ENCODE measurements around the gene CDKN2B-AS1.

CDKN2B-AS1 gene

DNA sequence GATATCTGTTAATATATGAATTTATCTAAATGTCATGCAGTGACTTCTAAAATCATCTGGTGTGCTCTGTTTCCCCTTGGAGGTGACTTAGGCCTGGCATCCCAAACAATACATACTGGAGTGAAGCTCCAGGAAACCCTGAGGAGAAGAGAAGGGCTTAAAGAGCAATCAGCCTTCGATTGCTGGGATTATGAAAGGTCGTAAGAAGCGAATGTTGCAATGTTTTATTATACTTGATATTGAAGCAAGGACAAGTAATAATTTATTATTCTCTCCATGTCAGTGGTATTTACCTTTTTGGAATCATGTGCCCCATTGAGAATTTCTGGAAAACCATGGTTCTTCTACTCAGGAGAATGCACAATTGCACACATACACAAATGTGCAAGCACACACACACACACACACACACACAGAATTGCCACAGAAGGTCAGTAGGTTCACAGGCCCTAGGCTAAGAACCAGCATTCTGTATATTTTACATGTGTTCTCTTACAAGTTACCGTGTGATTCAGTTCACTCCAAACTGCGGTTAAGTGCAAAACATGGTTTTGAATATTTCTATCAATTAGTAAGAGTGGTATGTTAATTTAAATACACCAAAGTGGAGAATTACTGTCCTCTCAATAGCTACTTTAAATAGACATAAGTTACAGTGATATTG lies 93.6 kb downstream of the CDKN2B-AS1 start:
- DNase-seq (ENCODE audit: low spot score), result no peak

DNA sequence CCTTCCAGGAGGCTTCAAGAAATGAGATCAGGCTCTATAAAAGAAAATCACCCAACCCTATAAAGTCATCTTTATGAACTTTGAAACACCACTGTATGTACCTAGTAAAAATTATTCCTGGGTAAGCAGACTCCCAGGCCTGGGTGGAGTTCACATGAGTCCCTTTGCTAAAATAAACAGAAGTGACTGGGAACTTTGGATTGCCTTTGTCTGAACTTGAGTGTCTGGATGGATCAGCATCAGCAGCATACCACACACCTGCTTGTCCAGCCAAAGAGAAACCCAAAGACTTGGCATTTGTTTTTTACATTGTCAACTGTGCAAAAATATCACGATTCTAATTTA lies 94.1 kb downstream of the CDKN2B-AS1 start:
- no peak for DNase-seq (ENCODE audit: low spot score)

DNA sequence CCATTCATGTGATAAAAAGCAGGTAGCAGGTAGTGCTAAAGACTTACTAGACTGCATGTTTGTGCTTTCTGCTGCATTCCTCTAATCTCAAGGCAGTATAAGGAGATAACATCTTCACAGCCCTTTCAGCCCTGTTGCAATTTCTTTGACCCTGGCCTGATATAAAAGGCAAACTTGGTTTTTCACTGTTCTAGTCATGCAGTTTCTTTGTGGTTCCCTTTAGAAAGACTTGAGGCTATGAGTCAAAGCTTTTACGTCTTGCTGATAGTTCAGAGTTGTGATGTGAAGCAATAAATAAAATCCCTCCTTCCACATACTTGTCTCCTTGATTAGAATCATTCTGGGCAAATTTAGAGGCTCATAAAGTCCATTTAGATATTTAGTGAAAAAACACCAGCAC lies 103.1 kb downstream of the CDKN2B-AS1 start:
- peak; percentile 63 for DNase-seq (ENCODE audit: low spot score)

DNA sequence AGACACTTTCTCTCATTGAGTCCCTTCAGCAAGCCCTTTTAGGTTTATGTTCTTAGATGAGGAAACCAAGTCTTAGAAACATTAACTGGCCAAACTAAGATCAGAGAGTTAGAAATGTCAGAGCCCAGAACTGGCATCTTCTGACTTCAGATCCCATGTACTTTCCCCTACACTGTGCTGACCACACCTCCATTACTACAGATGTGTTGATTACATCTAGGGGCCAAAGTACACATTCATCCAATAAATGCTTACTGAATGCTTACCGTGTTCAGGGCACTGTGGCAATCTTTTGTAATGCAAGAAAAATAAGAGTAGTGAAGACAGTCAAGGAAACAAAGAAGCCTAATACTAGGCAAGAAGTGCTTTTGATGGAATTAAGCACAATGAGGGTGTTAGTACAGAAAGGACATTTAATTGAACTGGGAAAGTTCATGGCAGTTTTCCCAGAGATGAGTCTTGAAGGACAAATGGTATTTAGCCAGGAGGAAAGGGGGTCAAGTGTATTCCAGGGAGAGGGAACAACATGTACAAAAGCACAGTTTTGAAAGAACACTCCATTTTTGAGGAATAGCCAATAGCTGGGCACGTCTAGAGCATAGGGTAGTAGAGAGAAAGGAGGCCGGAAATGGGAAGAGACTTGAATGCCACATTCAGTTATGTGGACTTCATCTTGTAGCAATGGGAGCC lies 104.2 kb downstream of the CDKN2B-AS1 start:
- no peak for DNase-seq (ENCODE audit: low spot score)

DNA sequence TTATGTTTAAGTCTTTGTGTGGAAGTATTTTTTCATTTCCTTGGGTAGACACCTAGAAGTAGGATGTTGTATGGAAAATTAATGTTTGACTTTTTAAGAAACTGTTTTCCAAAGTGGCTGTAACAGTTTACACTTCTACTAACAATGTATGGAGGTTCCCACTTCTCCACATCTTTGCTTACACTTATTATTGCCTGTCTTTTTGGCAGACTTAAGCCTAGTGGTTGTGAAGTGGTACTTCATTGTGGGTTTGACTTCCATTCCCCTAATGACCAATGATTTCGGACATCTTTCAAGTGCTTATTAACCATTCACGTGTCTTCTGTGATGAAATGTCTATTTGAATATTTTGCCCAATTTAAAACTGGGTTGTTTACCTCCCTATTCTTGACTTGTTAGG lies 106.0 kb downstream of the CDKN2B-AS1 start:
- DNase-seq (ENCODE audit: low spot score), result no peak

DNA sequence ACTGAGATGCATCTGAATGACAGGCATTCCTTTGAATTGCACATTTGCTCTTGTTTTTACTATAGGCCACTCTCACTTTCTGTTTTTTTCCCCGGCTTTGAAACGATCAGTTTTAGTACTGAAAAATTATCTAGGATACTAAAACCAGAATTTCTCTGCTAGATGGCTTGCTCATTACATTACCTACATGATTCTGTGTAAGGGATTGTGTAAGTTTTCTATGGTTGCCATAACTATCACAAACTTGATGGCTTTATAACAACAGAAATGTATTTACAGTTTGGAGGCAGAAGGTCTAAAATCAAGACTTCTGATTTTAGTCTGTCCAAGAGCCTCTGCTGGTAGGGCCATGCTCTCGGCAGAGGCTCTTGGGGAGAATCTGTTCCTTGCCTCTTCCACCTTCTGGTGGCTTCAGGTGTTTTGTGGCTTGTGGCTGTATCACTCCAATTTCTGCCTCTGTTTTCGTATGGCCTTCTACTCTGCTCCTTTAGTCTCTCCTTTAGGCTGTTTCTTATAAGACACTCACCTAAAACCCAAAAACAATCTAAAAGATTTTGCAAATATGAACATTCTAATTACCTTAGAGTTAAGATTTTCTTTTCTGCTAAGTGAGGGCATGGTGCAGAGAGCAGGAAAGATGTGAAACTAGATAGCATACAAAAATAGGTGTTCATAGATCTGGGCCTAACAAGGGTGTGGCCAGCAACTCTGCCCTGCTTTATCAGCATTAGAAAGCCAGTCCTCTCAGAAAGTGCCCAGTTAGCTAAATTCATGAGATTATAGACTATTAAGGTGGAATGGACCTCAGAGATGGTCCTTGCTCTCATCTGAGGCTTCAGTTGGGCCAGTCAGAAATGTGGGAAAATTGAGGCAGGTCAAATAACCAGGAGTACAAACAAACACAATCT lies 107.8 kb downstream of the CDKN2B-AS1 start:
- DNase-seq (ENCODE audit: low spot score), result peak; percentile 70

DNA sequence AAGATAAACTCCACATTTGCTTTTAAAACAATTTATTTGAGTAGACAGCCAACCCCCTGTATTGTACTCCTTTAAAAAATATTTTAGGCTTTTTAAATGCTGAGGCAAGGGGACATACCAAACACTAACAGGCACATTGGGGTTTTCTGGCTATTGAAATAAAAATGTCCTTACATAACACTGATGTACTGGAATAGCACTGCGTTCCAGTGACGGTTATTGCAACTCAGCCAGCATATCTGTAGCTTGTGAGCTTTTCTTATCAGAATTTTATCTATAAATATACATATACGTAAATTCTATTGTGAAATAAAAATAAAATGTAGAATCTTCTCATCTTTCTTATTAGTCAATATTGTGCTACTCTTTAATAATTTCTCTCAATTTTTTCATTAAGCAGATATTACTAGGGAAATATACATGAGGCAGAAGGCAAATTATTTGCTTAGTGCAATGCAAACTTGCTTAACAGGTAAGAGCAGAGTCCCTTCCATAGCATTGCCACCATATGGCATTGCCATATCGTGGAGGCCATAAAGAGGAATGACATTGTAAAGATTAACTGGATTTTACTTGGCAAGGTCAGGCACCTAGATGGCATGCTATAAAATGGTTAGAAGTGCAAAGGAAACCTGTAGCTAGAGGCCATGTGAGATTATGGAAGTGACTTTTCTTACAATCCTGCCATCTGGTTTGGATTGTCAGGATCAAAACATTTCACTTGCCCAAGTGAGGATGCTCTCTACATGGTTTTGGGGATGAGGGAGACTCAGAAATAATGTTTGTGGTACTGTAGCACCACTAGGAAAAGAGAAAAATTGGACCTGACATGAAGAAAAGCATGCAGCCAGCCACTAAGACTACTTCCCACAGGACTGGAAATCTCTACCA lies 109.3 kb downstream of the CDKN2B-AS1 start:
- no peak for DNase-seq (ENCODE audit: low spot score)

DNA sequence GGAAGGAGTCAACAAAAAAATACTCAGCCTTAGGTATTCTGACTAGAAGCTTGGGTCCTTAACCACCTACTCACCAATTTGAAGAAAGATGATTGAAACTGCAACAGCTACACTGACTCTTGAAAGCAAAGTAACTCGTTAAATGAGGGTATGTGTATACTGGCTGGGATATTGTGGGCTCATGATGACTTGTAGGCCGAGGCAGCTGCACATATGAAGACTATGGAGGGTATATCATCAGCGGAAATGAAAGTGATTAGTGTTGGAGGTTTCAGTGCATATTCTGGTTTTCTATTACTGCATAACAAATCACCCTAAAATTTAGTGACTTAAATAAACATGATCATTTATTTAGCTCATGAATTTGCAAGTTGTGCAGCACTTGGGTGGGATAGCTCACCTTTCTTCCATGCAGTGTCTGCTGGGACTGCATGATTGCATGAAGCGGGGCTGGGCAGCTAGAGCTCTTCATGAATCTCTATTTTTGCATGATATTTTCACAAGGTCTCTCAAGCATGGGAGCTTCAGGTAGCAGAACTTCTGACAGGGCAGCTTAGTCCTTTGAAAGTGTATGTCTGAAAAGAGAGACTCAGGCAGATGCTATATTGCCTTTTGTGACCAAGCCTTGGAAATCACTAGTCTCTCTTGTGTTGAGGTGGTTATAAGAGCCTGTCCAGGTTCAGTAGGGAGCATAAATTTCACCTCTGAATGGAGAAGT lies 110.6 kb downstream of the CDKN2B-AS1 start:
- peak; percentile 84 for DNase-seq (ENCODE audit: low spot score)

DNA sequence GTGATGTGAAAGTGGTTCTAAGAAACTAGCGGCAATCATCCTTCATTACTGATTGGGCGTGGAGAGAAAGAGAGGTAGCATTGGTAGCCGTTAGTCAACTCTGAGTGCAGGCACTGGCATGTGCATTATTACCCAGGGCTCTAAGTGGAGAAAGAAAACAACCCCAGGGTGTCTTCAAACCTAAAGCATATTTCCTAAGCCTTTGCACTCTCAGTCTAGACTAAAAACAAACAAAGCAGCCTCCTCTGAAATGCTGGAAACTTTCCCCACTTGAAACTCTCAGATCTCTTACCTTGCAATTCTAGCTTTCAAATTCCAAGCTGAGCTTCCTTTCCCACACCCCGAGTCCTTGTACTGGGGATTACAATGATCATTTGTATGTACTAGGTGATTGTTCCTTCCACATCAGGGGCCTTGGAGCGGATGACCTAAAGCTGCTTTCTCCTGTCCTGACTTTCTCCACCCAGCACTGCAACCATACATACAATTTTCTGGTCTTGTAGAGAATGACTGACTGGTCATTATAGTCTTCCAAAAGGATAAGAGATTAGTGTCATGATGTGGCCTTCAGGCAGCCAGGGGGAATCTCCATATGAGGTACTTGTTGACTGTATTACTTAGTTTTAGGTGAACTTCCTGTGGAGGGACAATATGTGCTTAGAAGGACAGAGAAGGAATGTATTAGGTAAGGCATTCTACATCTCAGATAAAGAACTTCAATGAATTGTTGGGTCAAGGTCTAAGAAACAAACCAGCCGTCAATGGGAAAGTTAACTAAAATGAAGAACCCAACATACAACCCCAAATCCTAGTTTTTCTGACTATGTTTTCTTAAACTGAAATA lies 112.8 kb downstream of the CDKN2B-AS1 start:
- DNase-seq (ENCODE audit: low spot score), result no peak

DNA sequence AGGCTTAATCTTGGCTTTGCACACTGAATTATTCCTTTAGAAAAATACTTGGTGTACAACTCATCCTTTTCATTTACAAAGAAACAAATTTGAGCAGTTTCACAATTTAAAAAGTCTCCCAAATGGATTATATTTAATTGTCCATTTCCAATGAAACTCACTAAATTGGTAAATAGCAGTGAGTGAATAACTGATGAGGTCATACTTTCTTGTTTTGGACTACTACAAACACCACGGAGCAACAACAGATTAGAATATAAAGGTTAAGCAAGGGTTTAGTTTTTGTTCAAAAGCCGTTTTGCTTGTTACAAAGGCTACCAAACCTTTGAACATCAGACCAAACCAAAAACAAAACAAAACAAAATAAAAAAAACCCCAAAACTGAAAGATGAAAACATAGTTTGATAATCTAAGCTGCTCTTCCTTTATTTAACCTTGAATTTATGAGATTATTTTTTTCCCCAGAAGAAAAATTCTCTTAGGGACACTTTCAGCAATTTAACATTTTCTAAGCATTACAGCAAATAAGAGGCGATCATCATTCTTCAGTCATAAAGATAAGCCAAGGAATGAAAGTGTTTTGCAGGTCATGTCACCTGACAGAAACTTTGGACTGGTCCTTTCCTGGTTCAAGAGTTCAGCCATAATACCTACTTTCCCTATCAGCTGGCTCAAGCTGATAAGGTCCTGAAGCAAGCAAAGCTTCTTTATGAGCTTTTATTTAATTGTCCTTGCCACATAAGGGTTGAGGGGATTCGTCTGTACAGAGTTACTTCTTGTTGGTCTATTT lies 114.2 kb downstream of the CDKN2B-AS1 start:
- no peak for DNase-seq (ENCODE audit: low spot score)

DNA sequence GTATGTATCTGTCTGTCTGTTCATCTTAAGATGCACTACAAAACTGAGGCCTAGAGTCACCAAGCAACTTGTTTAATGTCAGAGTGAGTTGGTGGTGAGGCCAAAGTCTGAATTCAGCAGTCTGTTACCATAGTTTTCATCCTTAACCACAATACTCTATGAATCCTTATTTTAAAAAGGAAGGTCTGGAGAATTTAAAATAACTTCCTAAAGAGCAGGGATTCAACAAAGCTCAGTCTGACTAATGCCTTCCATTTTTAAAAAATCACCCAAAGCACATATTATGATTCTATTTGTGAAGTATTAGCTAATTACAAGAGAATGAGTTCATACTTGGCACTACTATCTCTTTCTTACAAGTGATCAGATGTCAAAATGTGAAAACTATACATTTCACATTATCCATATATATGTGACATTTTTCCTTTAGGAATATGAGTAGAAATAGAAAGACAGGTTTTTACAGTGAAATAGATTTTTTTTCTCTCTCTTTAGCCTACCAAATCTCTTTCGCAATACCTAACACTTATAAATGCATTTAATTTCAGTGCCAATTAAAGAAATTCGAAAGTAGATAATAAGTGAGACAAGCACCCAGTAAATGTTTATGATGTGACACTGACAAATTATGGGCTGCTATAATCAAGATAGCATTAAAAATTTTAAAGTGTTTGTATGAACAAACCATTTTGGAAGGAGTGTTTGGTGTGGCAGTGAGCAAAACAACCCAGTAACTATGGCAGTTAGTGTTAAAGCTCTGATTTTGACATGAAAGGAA lies 116.8 kb downstream of the CDKN2B-AS1 start:
- no peak for DNase-seq (ENCODE audit: low spot score)

DNA sequence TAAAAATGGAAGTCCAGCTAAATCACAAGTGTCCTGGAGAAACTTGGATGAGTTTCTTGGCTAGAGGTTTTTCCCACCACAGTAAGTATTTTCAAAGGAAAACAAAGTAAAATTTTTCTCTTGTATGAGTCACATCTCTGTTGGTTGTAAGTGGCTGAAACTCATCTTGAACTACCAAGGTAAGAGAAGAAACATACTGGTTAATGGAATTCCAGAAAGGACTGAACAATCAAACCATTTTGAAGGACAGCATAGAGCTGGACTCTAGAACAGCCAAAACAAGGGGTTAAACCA lies 117.3 kb downstream of the CDKN2B-AS1 start:
- DNase-seq (ENCODE audit: low spot score), result no peak

DNA sequence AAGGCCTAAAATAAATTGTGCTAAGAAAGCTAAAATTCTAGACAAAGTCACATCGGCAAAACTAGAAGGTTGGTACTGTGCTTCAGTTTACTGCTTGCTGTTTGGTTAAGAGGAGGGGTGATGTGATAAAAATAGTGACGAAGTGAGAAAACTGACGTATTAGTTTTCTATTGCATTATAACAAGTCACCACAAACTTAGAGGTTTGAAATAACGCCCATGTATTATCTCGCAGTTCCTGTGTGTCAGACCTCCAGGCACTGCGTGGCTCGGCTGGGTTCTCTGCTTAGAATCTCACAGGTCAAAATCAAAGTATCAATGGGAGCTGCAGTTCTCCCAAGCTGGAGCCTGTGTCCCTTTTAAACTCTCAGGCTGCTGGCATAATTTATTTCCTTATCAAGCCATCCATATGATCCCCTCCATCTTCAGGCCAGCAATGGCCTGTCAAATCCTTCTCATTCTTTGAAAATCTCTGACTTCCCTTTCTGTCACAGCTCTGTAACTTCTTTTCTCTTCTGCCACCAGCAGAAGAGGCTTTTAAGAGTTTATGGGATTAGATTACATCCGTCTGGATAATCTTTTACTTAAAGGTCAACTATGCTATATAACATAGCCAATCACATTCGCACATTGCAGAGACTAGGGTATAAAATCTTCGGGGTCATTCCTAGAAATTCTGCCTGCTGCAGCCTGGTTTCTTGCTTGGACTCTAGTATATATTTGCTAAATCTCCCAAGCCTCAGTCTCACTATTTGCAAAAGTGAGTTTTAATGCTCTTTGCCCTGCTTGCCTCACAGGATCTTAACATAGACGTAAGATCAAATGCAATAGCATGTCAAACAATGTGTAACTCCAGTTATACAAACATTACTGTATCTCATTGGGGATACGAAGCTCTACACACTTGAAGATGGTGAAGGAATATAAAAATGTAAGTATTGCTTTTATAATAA lies 118.6 kb downstream of the CDKN2B-AS1 start:
- no peak for DNase-seq (ENCODE audit: low spot score)

DNA sequence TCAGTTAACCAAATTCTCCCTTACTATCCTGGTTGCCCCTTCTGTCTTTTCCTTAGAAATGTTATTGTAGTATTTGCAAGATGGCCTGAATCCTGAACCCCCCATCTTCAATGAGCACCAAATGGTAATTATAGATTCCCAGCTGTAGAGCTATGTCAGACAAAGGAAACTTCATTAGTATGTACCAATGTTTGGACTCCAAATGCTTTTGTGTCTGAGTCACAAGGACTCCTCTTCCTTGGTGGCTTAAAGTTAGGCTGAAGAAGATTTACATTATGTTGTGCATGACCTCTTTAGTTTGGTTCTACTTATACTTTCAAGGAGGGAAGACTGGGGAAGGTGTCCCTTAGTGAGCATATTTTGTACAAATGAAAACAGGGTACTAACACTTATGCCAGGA lies 120.4 kb downstream of the CDKN2B-AS1 start:
- DNase-seq (ENCODE audit: low spot score), result no peak

DNA sequence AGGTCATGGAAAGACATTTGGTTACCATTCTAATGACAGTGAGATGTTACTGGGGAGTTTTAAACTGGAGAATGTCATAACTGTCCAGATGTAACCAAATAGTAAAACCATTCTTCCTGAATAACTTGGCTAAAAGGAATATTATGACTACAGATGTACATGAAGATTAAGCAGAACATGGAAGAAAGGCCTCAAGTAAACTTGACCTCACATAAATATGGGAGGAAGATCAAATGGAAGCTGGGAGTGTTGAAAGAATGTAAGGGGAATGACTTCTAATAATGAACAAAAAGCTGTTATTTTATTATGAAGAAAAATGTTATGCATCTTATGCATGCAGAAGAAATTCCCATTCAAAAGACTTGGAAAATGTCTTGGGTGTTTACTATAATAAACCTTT lies 122.2 kb downstream of the CDKN2B-AS1 start:
- DNase-seq (ENCODE audit: low spot score), result no peak

DNA sequence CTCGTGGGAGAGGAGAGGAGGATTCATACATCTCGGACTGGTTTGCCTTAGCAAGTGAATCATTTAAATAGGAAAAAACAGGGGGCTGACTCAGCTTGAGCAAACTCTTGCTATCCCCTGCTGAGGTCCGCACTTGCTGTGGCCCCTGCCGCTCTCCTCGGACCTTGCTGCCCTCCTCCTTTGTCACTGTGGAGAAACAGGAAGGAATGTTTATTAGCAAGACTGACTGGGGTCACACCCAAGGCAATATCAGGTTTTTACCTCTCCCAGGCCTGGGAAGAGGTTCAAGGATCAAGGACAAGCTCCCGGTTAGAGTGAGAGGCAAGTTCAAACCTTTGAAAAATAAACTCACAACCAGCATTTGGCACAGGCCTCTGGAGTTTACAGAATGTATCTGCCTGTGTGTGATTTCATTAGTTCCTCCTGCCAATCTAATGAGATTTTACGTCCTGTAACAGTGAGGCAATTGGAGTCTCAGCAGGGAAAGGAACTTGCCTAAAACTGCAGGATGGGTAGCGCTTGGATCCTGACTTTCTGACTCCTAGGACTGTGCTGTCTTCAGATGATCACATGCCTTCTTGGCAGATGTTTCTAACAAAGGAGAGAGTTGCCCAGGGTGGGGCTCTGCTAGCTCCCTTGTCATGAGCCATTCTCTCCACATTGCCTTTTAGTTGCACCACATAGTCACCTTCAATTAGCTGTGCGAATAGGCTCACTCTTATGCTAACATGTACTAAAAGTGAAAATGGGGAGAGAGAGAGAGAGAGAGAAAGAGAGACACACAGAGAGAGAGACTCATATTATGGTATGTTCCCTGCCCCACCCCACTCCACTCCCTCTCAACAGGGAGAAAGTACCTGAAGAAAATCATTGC lies 123.2 kb downstream of the CDKN2B-AS1 start:
- DNase-seq (ENCODE audit: low spot score), result no peak
